ENCODE measurements around the gene ZNF579.
"Not testable (repeated sequence)": the region's sequence is repeated elsewhere in the genome, so short reads cannot be mapped to it uniquely, and the experiment has no call there.

The ZNF579 gene

DNA sequence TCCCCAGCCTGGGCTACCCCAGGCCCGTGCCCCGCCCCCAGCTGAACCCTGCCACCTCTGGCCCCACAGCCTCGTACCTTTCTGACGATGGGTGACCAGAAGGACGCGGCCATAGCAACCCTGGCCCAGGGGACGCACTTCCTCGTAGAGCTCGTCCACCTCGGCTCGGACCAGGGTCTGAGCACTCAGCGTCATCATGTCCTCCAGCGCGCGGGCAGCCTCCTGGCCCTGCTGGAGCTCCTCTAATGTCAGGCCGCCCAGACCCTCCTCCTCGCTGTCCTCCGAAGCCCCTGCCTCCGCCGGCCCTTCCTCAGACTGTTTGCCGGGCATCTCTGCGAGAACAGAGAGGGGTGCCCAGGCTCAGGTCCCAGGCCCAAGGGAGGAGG lies 44.7 kb downstream of the ZNF579 start:
- H3K4me1 ChIP-seq (ENCODE audit: low read depth, poor library complexity, severe bottlenecking) = no peaks in the 10 kb centered on the region
- no peak overlapping the region for H3K27ac ChIP-seq
- H3K4me3 ChIP-seq (IDR thresholded peaks at IDR 0.05; ENCODE audit: insufficient read depth, low read depth, low read length) = no peak overlapping the region
- H4K20me1 ChIP-seq (ENCODE audit: insufficient read depth) = no peaks in the 10 kb centered on the region
- no peak overlapping the region for H2AFZ ChIP-seq (ENCODE audit: low read depth)
- TF ChIP-seq, protein P1, sequence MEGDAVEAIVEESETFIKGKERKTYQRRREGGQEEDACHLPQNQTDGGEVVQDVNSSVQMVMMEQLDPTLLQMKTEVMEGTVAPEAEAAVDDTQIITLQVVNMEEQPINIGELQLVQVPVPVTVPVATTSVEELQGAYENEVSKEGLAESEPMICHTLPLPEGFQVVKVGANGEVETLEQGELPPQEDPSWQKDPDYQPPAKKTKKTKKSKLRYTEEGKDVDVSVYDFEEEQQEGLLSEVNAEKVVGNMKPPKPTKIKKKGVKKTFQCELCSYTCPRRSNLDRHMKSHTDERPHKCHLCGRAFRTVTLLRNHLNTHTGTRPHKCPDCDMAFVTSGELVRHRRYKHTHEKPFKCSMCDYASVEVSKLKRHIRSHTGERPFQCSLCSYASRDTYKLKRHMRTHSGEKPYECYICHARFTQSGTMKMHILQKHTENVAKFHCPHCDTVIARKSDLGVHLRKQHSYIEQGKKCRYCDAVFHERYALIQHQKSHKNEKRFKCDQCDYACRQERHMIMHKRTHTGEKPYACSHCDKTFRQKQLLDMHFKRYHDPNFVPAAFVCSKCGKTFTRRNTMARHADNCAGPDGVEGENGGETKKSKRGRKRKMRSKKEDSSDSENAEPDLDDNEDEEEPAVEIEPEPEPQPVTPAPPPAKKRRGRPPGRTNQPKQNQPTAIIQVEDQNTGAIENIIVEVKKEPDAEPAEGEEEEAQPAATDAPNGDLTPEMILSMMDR (conservative IDR thresholded peaks at IDR 0.05; ENCODE audit: low read depth, low read length) = no peak
- no peaks in the 10 kb centered on the region for H3K36me3 ChIP-seq (ENCODE audit: insufficient read depth)
- no peak overlapping the region for H3K4me2 ChIP-seq
- no peaks in the 10 kb centered on the region for H3K79me2 ChIP-seq (ENCODE audit: insufficient read depth, low read depth)
- peaks cover 40% of the 10 kb centered on the region for H3K27me3 ChIP-seq (ENCODE audit: insufficient read depth, low read depth)
- H3K9ac ChIP-seq = no peak overlapping the region

DNA sequence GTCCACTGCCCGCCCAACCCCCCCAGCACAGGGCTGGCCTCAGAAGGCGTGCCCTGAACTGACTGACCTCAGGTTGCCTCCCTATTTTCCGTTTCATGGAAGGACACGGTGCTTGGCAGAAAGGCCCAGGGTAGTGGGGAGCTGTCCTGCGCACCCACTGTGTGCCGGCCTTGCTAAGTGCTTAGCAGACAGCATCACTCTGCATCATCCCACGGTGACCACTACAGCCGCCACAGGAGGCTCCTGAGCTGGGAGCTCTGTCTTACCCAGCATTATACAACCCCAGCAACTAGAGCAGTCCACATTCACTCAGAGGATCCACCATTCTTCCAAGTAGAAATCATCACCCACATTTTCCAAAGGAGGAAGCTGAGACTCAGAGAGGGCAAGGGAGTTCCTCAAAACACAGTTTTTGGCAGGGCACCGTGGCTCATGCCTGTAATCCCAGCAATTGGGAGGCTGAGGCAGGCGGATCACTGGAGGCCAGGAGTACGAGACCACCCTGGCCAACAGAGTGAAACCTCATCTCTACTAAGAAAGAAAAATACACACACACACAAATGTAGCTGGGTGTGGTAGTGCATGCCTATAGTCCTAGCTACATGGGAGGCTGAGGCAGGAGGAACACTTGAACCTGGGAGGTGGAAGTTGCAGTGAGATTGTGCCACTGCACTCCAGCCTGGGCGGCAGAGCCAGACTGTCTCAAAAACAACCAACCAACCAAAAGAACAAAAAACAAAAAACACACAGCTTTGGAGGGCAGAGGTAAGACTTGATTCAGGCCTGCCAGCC lies 45.3 kb downstream of the ZNF579 start:
- H3K9ac ChIP-seq = no peak overlapping the region
- no peaks in the 10 kb centered on the region for H3K79me2 ChIP-seq (ENCODE audit: insufficient read depth, low read depth)
- no peak overlapping the region for H3K4me3 ChIP-seq (IDR thresholded peaks at IDR 0.05; ENCODE audit: insufficient read depth, low read depth, low read length)
- H3K4me2 ChIP-seq = no peak overlapping the region
- H3K27me3 ChIP-seq (ENCODE audit: insufficient read depth, low read depth) = peaks cover 40% of the 10 kb centered on the region
- no peaks in the 10 kb centered on the region for H4K20me1 ChIP-seq (ENCODE audit: insufficient read depth)
- TF ChIP-seq, protein P1 (conservative IDR thresholded peaks at IDR 0.05; ENCODE audit: low read depth, low read length) = no peak
- no peak overlapping the region for H3K27ac ChIP-seq
- H2AFZ ChIP-seq (ENCODE audit: low read depth) = no peak overlapping the region
- H3K4me1 ChIP-seq (ENCODE audit: low read depth, poor library complexity, severe bottlenecking) = no peaks in the 10 kb centered on the region
- no peaks in the 10 kb centered on the region for H3K36me3 ChIP-seq (ENCODE audit: insufficient read depth)

DNA sequence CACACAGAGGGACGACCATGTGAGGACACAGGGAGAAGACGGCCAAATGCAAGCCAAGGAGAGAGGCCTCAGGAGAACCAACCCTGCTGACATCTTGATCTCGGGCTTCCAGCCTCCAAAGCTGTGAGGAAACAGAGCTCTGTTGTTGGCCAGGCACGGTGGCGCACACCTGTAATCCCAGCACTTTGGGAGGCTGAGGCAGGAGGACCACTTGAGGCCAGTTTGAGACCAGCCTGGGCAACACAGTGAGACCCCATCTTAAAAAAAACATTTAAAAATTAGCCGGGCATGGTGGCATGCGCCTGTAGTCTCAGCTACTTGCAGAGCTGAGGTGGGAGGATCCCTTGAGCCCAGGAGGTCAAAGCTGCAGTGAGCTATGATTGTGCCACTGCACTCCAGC lies 46.4 kb downstream of the ZNF579 start:
- H3K4me3 ChIP-seq (IDR thresholded peaks at IDR 0.05; ENCODE audit: insufficient read depth, low read depth, low read length); H3K4me1 ChIP-seq (ENCODE audit: low read depth, poor library complexity, severe bottlenecking); H3K79me2 ChIP-seq (ENCODE audit: insufficient read depth, low read depth); H3K27ac ChIP-seq; H2AFZ ChIP-seq (ENCODE audit: low read depth); H3K4me2 ChIP-seq; H3K36me3 ChIP-seq (ENCODE audit: insufficient read depth); H3K9ac ChIP-seq; H4K20me1 ChIP-seq (ENCODE audit: insufficient read depth): not testable (repeated sequence)
- peaks cover 39% of the 10 kb centered on the region for H3K27me3 ChIP-seq (ENCODE audit: insufficient read depth, low read depth)

DNA sequence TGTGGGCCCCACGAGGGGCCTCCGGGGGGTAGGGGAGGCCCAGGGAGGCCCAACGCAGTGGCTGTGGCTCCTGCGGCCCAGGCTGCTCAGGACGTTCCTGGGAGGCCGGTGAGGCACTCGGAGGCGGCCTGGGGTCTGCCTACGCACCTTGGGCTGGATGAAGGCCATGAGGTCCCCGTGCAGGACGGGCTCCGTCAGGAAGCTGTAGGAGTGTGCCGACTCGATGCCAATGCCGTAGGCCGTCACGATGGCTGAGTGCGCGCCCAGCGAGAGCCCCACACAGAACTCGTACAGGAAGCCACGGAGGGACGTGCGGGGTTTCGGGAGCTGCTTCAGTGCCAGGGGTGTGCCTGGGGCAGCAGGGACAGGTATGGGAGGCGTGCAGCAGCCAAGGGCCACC lies 49.7 kb downstream of the ZNF579 start:
- Histone ChIP-seq H3K4me1 (ENCODE audit: low read depth, poor library complexity, severe bottlenecking) (no peaks in the 10 kb centered on the region), H3K4me2 (no peak overlapping the region), H3K36me3 (ENCODE audit: insufficient read depth) (no peaks in the 10 kb centered on the region), H2AFZ (ENCODE audit: low read depth) (no peak overlapping the region), H3K27me3 (ENCODE audit: insufficient read depth, low read depth) (peaks cover 29% of the 10 kb centered on the region), H3K79me2 (ENCODE audit: insufficient read depth, low read depth) (no peaks in the 10 kb centered on the region), H4K20me1 (ENCODE audit: insufficient read depth) (no peaks in the 10 kb centered on the region), H3K9ac (no peak overlapping the region), H3K4me3 (IDR thresholded peaks at IDR 0.05; ENCODE audit: insufficient read depth, low read depth, low read length) (no peak overlapping the region), H3K27ac (no peak overlapping the region)
- TF ChIP-seq, protein P1 (conservative IDR thresholded peaks at IDR 0.05; ENCODE audit: low read depth, low read length) = no peak

DNA sequence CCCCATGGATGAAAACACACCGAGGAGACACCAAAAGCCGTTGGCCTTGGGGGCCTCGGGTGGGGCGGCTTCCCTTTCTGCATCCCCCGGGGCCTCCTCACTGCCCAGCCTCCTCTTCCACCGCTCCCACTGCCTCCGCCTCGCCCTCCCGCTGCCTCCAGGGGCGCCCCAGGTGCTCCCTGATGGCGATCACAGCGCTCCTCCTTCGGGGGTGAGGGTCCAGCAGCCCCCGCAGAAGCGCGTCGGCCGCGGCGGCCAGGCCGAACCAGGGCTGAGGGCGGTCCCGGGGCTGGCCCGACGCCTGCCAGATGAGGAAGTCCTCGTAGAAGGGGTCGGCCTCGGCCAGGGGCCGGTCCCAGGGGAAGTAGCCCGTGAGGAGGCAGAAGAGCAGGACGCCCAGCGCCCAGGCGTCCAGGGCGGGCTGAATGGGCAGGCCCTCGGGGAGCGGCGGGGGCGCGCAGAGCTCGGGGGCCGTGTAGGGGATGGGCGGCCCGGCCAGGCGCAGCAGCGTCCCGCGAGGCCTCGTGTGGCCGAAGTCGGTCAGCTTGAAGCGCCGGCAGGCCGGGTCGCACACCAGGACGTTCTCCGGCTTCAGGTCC lies 50.9 kb downstream of the ZNF579 start:
- no peak overlapping the region for H2AFZ ChIP-seq (ENCODE audit: low read depth)
- H3K4me3 ChIP-seq (IDR thresholded peaks at IDR 0.05; ENCODE audit: insufficient read depth, low read depth, low read length) = no peak overlapping the region
- no peaks in the 10 kb centered on the region for H3K79me2 ChIP-seq (ENCODE audit: insufficient read depth, low read depth)
- H3K4me2 ChIP-seq = no peak overlapping the region
- TF ChIP-seq, protein P1 (conservative IDR thresholded peaks at IDR 0.05; ENCODE audit: low read depth, low read length) = no peak
- no peaks in the 10 kb centered on the region for H4K20me1 ChIP-seq (ENCODE audit: insufficient read depth)
- H3K36me3 ChIP-seq (ENCODE audit: insufficient read depth) = no peaks in the 10 kb centered on the region
- no peak overlapping the region for H3K9ac ChIP-seq
- no peak overlapping the region for H3K27ac ChIP-seq
- H3K4me1 ChIP-seq (ENCODE audit: low read depth, poor library complexity, severe bottlenecking) = no peaks in the 10 kb centered on the region
- peaks cover 30% of the 10 kb centered on the region for H3K27me3 ChIP-seq (ENCODE audit: insufficient read depth, low read depth)
